ENCODE results near the gene KIRREL2.
A peak's percentile ranks its signal among the peaks of the same experiment; 100 is the strongest.

The KIRREL2 gene

DNA sequence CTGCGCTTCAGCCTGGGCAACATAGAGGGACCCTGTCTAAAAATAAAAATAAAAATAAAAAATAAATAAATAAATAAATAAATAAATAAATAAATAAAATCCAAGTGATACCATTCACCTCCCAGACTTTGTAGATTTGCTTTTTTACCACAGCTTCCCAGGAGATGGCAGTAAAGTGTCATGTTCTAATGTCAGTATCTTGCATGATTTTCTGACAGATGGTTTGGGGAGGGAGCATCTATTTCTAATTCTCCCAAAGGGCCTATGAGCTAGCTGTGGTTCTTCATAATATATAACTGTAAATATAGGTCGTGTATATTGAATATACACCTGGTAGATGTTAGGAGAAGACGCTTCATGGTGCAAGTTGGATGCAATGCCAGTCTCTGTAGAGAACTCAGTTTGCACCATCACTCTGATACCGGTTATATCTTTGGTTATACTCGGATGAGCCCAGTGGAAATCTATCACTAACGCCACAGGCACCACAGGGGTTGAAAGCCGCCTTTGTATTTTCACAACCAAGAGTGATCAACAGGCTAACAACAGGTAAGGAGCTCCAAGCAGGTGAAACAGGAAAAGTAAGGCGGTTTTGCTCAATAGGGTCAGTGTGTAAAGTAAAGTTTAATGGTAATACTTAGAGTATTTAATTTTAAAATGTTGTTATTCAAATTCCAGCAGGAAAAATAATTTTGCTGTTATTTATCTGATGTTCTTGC, 25.6 kb downstream of the KIRREL2 start:
- no peaks in the 10 kb centered on the region for H3K79me2 ChIP-seq (ENCODE audit: insufficient read depth, low read length)
- H2AFZ ChIP-seq (ENCODE audit: low read length) = no peak overlapping the region
- H3F3A ChIP-seq (ENCODE audit: low read depth) = no peaks in the 10 kb centered on the region
- no peak overlapping the region for H3K4me3 ChIP-seq (ENCODE audit: low read length, poor library complexity, severe bottlenecking)
- TF ChIP-seq, protein P1, sequence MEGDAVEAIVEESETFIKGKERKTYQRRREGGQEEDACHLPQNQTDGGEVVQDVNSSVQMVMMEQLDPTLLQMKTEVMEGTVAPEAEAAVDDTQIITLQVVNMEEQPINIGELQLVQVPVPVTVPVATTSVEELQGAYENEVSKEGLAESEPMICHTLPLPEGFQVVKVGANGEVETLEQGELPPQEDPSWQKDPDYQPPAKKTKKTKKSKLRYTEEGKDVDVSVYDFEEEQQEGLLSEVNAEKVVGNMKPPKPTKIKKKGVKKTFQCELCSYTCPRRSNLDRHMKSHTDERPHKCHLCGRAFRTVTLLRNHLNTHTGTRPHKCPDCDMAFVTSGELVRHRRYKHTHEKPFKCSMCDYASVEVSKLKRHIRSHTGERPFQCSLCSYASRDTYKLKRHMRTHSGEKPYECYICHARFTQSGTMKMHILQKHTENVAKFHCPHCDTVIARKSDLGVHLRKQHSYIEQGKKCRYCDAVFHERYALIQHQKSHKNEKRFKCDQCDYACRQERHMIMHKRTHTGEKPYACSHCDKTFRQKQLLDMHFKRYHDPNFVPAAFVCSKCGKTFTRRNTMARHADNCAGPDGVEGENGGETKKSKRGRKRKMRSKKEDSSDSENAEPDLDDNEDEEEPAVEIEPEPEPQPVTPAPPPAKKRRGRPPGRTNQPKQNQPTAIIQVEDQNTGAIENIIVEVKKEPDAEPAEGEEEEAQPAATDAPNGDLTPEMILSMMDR (conservative IDR thresholded peaks at IDR 0.05; ENCODE audit: low read length) = peak; percentile 59
- TF ChIP-seq EZH2phosphoT487 (IDR thresholded peaks at IDR 0.05; ENCODE audit: borderline replicate concordance) = no peak
- H3K9me2 ChIP-seq (replicated peaks; ENCODE audit: low read depth, low read length) = no peaks in the 10 kb centered on the region
- H3K9ac ChIP-seq (ENCODE audit: low read depth, low read length, poor library complexity, severe bottlenecking) = no peak overlapping the region
- H3K4me1 ChIP-seq (ENCODE audit: insufficient read depth, low read length, poor library complexity, severe bottlenecking) = no peaks in the 10 kb centered on the region
- no peak overlapping the region for H3K4me2 ChIP-seq (ENCODE audit: low read depth, low read length, poor library complexity, severe bottlenecking)
- H3K36me3 ChIP-seq (ENCODE audit: insufficient read depth, low read length) = no peaks in the 10 kb centered on the region
- H3K9me3 ChIP-seq (ENCODE audit: insufficient read depth, low read depth, low read length) = no peaks in the 10 kb centered on the region
- peaks cover 2% of the 10 kb centered on the region for H4K20me1 ChIP-seq (ENCODE audit: insufficient read depth, low read length, poor library complexity, severe bottlenecking)
- H3K27me3 ChIP-seq (ENCODE audit: insufficient read depth, low read length, poor library complexity, severe bottlenecking) = no peaks in the 10 kb centered on the region

- H3K4me2 ChIP-seq (ENCODE audit: low read depth, low read length, poor library complexity, severe bottlenecking) = no peak overlapping the region
- H2AFZ ChIP-seq (ENCODE audit: low read length) = no peak overlapping the region
- no peaks in the 10 kb centered on the region for H3K9me3 ChIP-seq (ENCODE audit: insufficient read depth, low read depth, low read length)
- H3K9ac ChIP-seq (ENCODE audit: low read depth, low read length, poor library complexity, severe bottlenecking) = no peak overlapping the region
- no peaks in the 10 kb centered on the region for H3F3A ChIP-seq (ENCODE audit: low read depth)
- TF ChIP-seq EZH2phosphoT487 (IDR thresholded peaks at IDR 0.05; ENCODE audit: borderline replicate concordance) = no peak
- TF ChIP-seq, protein P1 (conservative IDR thresholded peaks at IDR 0.05; ENCODE audit: low read length) = no peak
- H4K20me1 ChIP-seq (ENCODE audit: insufficient read depth, low read length, poor library complexity, severe bottlenecking) = peaks cover 2% of the 10 kb centered on the region
- peaks cover 11% of the 10 kb centered on the region; the same call in 1 of the 2 replicates for H3K36me3 ChIP-seq (ENCODE audit: insufficient read depth, low read length)
- no peak overlapping the region for H3K4me3 ChIP-seq (ENCODE audit: low read length, poor library complexity, severe bottlenecking)
- no peaks in the 10 kb centered on the region for H3K4me1 ChIP-seq (ENCODE audit: insufficient read depth, low read length, poor library complexity, severe bottlenecking)
- H3K27me3 ChIP-seq (ENCODE audit: insufficient read depth, low read length, poor library complexity, severe bottlenecking) = no peaks in the 10 kb centered on the region
- no peaks in the 10 kb centered on the region for H3K9me2 ChIP-seq (replicated peaks; ENCODE audit: low read depth, low read length)
- H3K79me2 ChIP-seq (ENCODE audit: insufficient read depth, low read length) = no peaks in the 10 kb centered on the region
Measured at GRCh38 chr19:35883882-35884281, 27.2 kb downstream of the KIRREL2 start.

- Histone ChIP-seq H3K9me3 (ENCODE audit: insufficient read depth, low read depth, low read length) (no peaks in the 10 kb centered on the region), H2AFZ (ENCODE audit: low read length) (no peak overlapping the region), H4K20me1 (ENCODE audit: insufficient read depth, low read length, poor library complexity, severe bottlenecking) (no peaks in the 10 kb centered on the region), H3K27me3 (ENCODE audit: insufficient read depth, low read length, poor library complexity, severe bottlenecking) (no peaks in the 10 kb centered on the region), H3K36me3 (ENCODE audit: insufficient read depth, low read length) (peaks cover 25% of the 10 kb centered on the region; the same call in 1 of the 2 replicates), H3K4me3 (ENCODE audit: low read length, poor library complexity, severe bottlenecking) (no peak overlapping the region), H3K9ac (ENCODE audit: low read depth, low read length, poor library complexity, severe bottlenecking) (no peak overlapping the region), H3K79me2 (ENCODE audit: insufficient read depth, low read length) (no peaks in the 10 kb centered on the region), H3K9me2 (replicated peaks; ENCODE audit: low read depth, low read length) (no peaks in the 10 kb centered on the region), H3K4me1 (ENCODE audit: insufficient read depth, low read length, poor library complexity, severe bottlenecking) (no peaks in the 10 kb centered on the region), H3K4me2 (ENCODE audit: low read depth, low read length, poor library complexity, severe bottlenecking) (no peak overlapping the region), H3F3A (ENCODE audit: low read depth) (no peaks in the 10 kb centered on the region)
- TF ChIP-seq, protein P1 (conservative IDR thresholded peaks at IDR 0.05; ENCODE audit: low read length) = no peak
Measured at GRCh38 chr19:35885225-35885738, 28.6 kb downstream of the KIRREL2 start.
